PC-3 (cell line): Measurements from ENCODE around the gene PIK3R5. TPM values are rescaled to one million over a fixed set of nuclear protein-coding genes. Genes with fewer than 3 reads are reported as not detected.

Source experiments
- ATAC-seq: fragments of 200-7000 bp; cut with Tn5 transposase; 2 replicates; pipeline ENCODE4 v1.9.1; 2020; ENCODE audit warnings: mild to moderate bottlenecking, moderate library complexity
- BruUV-seq: library from RNA; stranded (reverse); fragments of 400-500 nt; replicated peaks from 2 replicates; lab custom pipeline; 2021; lab: Mats Ljungman, UMichigan
- CTCF ChIA-PET: fragments of 300-600 bp; sonication (Branson Sonifier 250); formaldehyde crosslinking; loops from one replicate; lab custom pipeline; 2022; ENCODE audit warnings: antibody characterized with exemption; lab: Charles Lee
- POLR2A ChIA-PET: fragments of 300-600 bp; sonication (Branson Sonifier 250); formaldehyde crosslinking; loops from one replicate; lab custom pipeline; 2022; ENCODE audit warnings: antibody characterized with exemption; ENCODE audit not compliant: unreplicated experiment; lab: Charles Lee
- DNase-seq: peaks from one replicate; pipeline ENCODE4 v3.0.0-alpha.2; 2015
- H2AFZ ChIP-seq: fragments of 300-600 bp; sonication (generic); 2 replicates; pipeline ENCODE4 v1.6.0; 2016; ENCODE audit warnings: antibody characterized with exemption, low read length
- H3F3A ChIP-seq: fragments of 300-600 bp; sonication (generic); one replicate; pipeline ENCODE4 v1.6.0; 2017; ENCODE audit warnings: antibody characterized with exemption, low read length, control low read depth, mild to moderate bottlenecking; ENCODE audit not compliant: unreplicated experiment
- H3K27ac ChIP-seq: fragments of 300-600 bp; sonication (generic); 2 replicates; pipeline ENCODE4 v1.5.1; 2016; ENCODE audit warnings: mild to moderate bottlenecking, low read length
- H3K27me3 ChIP-seq: fragments of 300-600 bp; sonication (generic); 2 replicates; pipeline ENCODE4 v1.6.1; 2016; ENCODE audit warnings: low read length, mixed read lengths
- H3K36me3 ChIP-seq: fragments of 300-600 bp; sonication (generic); 2 replicates; pipeline ENCODE4 v1.6.1; 2016; ENCODE audit warnings: low read depth, mixed run types, low read length, mixed read lengths
- H3K4me1 ChIP-seq: fragments of 300-600 bp; sonication (generic); 2 replicates; pipeline ENCODE4 v1.5.1; 2016; ENCODE audit warnings: low read length; ENCODE audit not compliant: insufficient read depth
- H3K4me2 ChIP-seq: fragments of 300-600 bp; sonication (generic); 2 replicates; pipeline ENCODE4 v1.6.0; 2016; ENCODE audit warnings: low read length
- H3K4me3 ChIP-seq: fragments of 300-600 bp; sonication (generic); 2 replicates; pipeline ENCODE4 v1.5.1; 2016; ENCODE audit warnings: mild to moderate bottlenecking, low read length, mixed read lengths
- H3K79me2 ChIP-seq: fragments of 300-600 bp; sonication (generic); 2 replicates; pipeline ENCODE4 v1.6.1; 2017; ENCODE audit warnings: low read length, mixed read lengths
- H3K9ac ChIP-seq: fragments of 300-600 bp; sonication (generic); 2 replicates; pipeline ENCODE4 v1.6.0; 2016; ENCODE audit warnings: mild to moderate bottlenecking, low read length
- H3K9me2 ChIP-seq: fragments of 300-600 bp; sonication (generic); replicated peaks from 2 replicates; pipeline ENCODE4 v1.6.1; 2016; ENCODE audit warnings: mixed run types, low read length, mixed read lengths
- H3K9me3 ChIP-seq: fragments of 300-600 bp; sonication (generic); 2 replicates; pipeline ENCODE4 v1.6.1; 2016; ENCODE audit warnings: low read length, mixed read lengths
- H4K20me1 ChIP-seq: fragments of 300-600 bp; sonication (generic); 2 replicates; pipeline ENCODE4 v1.6.1; 2016; ENCODE audit warnings: low read length, mixed read lengths
- EZH2 ChIP-seq: fragments of 300-600 bp; sonication (generic); IDR thresholded peaks from one replicate; pipeline ENCODE4 v1.6.1; 2017; ENCODE audit warnings: antibody characterized with exemption, mild to moderate bottlenecking, low read length; ENCODE audit not compliant: unreplicated experiment
- EZH2phosphoT487 ChIP-seq: fragments of 300-600 bp; sonication (generic); IDR thresholded peaks from 2 replicates; pipeline ENCODE4 v1.6.1; 2018; ENCODE audit warnings: mild to moderate bottlenecking, antibody characterized with exemption, low read length, borderline replicate concordance
- intact Hi-C: fragments of 100-400 bp; cut with micrococcal nuclease; formaldehyde crosslinking; loops from 2 replicates; pipeline ENCODE4 v1.9.0; 2023
- total RNA-seq: library from RNA; depleted of rRNA; stranded (reverse); fragments of >200 nt; gene quantifications from 2 replicates; pipeline ENCODE4 v1.2.3, GENCODE V29; 2014
- TF ChIP-seq, protein P1 (sequence below): fragments of 300-600 bp; sonication (generic); conservative IDR thresholded peaks from 2 replicates; pipeline ENCODE4 v1.5.1; 2017; ENCODE audit warnings: antibody characterized with exemption, low read depth, mild to moderate bottlenecking, low read length

PIK3R5 gene
- total RNA-seq, 1 experiment from 2014 or later = not detected

DNA sequence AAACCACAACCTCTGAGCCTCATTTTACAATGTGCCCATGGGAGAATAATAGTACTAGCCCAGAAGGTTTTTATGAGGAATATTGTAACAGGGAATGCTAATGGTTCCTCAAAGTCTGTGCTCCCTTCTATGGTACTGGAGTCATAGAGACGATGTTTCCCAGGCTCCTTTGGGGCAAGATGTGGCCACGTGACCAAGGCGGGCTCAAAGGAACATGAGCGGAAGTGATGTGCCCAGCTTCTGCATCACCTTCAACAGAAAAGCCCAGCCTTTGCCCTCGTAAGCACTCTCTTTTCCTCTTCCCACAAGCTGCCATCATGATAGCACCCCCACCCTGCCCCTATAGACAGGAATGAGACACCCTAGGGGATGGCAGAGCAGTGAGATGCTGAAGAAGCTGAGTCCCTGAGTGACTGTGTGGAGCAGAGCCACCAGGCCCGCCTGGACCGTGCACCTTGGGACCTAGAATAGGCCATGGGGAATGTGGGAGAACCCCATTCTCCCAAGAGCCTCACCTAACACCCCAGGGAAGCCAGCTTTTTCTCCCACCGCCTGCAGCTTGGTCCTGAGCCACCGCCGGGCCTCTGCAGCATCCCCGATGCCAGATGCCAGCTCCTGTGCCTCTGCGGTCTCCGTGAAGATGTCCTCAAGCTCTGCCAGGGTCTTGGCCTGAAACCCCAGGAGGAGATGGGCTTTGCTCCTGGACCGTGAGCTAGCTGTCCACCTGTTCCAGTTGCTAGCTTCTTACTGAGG, 75.9 kb downstream of the PIK3R5 start:
- Histone ChIP-seq H4K20me1 (no peaks in the 10 kb centered on the region), H3K27ac (no peak overlapping the region), H3K27me3 (no peaks in the 10 kb centered on the region), H3K4me1 (no peaks in the 10 kb centered on the region), H3K9me3 (no peaks in the 10 kb centered on the region), H3K9me2 (no peaks in the 10 kb centered on the region), H2AFZ (no peak overlapping the region), H3K4me2 (no peak overlapping the region), H3K36me3 (no peaks in the 10 kb centered on the region), H3K79me2 (no peaks in the 10 kb centered on the region), H3F3A (no peaks in the 10 kb centered on the region), H3K4me3 (no peak overlapping the region), H3K9ac (no peak overlapping the region)
- POLR2A ChIA-PET = no interaction called here
- no peak for ATAC-seq
- BruUV-seq = no TSS peak
- no peak for DNase-seq
- TF ChIP-seq, protein P1, sequence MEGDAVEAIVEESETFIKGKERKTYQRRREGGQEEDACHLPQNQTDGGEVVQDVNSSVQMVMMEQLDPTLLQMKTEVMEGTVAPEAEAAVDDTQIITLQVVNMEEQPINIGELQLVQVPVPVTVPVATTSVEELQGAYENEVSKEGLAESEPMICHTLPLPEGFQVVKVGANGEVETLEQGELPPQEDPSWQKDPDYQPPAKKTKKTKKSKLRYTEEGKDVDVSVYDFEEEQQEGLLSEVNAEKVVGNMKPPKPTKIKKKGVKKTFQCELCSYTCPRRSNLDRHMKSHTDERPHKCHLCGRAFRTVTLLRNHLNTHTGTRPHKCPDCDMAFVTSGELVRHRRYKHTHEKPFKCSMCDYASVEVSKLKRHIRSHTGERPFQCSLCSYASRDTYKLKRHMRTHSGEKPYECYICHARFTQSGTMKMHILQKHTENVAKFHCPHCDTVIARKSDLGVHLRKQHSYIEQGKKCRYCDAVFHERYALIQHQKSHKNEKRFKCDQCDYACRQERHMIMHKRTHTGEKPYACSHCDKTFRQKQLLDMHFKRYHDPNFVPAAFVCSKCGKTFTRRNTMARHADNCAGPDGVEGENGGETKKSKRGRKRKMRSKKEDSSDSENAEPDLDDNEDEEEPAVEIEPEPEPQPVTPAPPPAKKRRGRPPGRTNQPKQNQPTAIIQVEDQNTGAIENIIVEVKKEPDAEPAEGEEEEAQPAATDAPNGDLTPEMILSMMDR = no peak
- no peak for TF ChIP-seq EZH2
- no peak for TF ChIP-seq EZH2phosphoT487
- CTCF ChIA-PET = no interaction called here
- intact Hi-C loops = no loop called here

DNA sequence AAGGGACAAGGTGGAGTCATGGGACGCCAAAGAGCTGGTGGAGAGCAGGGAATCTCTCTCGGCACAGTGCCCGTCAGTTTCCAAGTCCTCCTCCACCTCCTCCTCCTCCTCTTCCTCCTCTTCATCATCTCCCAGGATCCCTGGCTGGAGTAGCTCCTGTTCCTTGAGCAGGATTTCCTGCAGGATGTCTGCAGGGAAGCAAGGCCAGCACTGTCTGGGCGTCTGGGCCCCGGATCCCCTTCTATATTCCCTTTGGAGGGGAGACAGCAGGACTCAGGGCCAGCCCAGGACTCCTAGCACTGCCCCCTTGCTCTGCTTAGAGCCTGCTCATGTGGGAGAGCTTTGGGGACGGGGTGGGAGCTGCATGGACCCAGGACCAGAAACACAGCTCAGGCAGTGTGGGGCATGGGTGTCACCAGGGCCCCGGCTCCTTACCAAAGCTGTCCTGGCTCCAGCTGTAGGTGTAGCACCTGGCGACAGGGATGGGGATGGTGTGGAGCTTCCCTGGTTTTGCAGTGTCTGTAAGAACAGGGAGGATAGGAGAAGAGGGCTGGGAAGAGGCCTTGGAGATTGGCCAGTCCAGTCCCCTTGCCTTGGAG, 76.7 kb downstream of the PIK3R5 start:
- ATAC-seq (no peak), DNase-seq (no peak)
- H3K27ac ChIP-seq = no peak overlapping the region
- H3F3A ChIP-seq = no peaks in the 10 kb centered on the region
- no peaks in the 10 kb centered on the region for H3K9me3 ChIP-seq
- no TSS peak for BruUV-seq
- H3K4me3 ChIP-seq = no peak overlapping the region
- TF ChIP-seq EZH2phosphoT487 = no peak
- TF ChIP-seq EZH2 = no peak
- TF ChIP-seq, protein P1 = no peak
- 0 out of 2 replicates have a peak overlapping the region, but pooled peaks have one; percentile 38 for H2AFZ ChIP-seq
- CTCF ChIA-PET = interaction anchor here (0.6 kb wide), 2 partner anchors 109 to 650 kb away, joined by 3 read pairs; no protein-coding TSS in a partner anchor
- no peak overlapping the region for H3K9ac ChIP-seq
- no peaks in the 10 kb centered on the region for H3K27me3 ChIP-seq
- no peaks in the 10 kb centered on the region for H3K9me2 ChIP-seq
- intact Hi-C loops = no loop called here
- POLR2A ChIA-PET = no interaction called here
- no peaks in the 10 kb centered on the region for H3K4me1 ChIP-seq
- H3K4me2 ChIP-seq = no peak overlapping the region
- H4K20me1 ChIP-seq = no peaks in the 10 kb centered on the region
- no peaks in the 10 kb centered on the region for H3K36me3 ChIP-seq
- H3K79me2 ChIP-seq = no peaks in the 10 kb centered on the region
